Esophagus muscularis mucosa (tissue), 3 donors: ENCODE measurements around the gene RIC3.

ENCODE experiments used
- POLR2A ChIP-seq: fragments of 450-650 bp; IDR thresholded peaks from one replicate; pipeline ENCODE4 v1.6.1; 2017; ENCODE audit warnings: antibody characterized with exemption, moderate library complexity, mild to moderate bottlenecking, low read depth
- TF ChIP-seq, protein P1 (sequence below), 3 experiments: fragments of 200-600 bp in 2 of 3; fragments of 450-650 bp in 1 of 3; sonication (generic) in 2 of 3; IDR thresholded peaks; one replicate each; pipeline ENCODE4 v1.5.1; 2017 to 2019; ENCODE audit warnings: antibody characterized with exemption in 3 of 3, mild to moderate bottlenecking in 2 of 3, moderate library complexity in 1 of 3

GRCh38 chr11:8194956-8195355, 26.1 kb upstream of the RIC3 start:
- TF ChIP-seq, protein P1, sequence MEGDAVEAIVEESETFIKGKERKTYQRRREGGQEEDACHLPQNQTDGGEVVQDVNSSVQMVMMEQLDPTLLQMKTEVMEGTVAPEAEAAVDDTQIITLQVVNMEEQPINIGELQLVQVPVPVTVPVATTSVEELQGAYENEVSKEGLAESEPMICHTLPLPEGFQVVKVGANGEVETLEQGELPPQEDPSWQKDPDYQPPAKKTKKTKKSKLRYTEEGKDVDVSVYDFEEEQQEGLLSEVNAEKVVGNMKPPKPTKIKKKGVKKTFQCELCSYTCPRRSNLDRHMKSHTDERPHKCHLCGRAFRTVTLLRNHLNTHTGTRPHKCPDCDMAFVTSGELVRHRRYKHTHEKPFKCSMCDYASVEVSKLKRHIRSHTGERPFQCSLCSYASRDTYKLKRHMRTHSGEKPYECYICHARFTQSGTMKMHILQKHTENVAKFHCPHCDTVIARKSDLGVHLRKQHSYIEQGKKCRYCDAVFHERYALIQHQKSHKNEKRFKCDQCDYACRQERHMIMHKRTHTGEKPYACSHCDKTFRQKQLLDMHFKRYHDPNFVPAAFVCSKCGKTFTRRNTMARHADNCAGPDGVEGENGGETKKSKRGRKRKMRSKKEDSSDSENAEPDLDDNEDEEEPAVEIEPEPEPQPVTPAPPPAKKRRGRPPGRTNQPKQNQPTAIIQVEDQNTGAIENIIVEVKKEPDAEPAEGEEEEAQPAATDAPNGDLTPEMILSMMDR (IDR thresholded peaks at IDR 0.05): no peak
- no peak for TF ChIP-seq POLR2A
